Right forelimb (tissue), 1 donor: Measurements from ENCODE around the gene DYSF.

Experiments used
- DNase-seq: peaks from one replicate; pipeline ENCODE4 v3.0.0-alpha.2; 2018

DYSF gene

GRCh38 chr2:71457123-71457915 is 4.0 kb downstream of the DYSF start:
- no peak for DNase-seq

- no peak for DNase-seq
Observed at GRCh38 chr2:71457923-71458322, 4.6 kb downstream of the DYSF start.

GRCh38 chr2:71458413-71459083 is 5.2 kb downstream of the DYSF start:
- DNase-seq = no peak

- DNase-seq = no peak
Observed at GRCh38 chr2:71459084-71459431, 5.7 kb downstream of the DYSF start.

- DNase-seq = no peak
Observed at GRCh38 chr2:71460056-71460455, 6.7 kb downstream of the DYSF start.

GRCh38 chr2:71460595-71461303 is 7.4 kb downstream of the DYSF start:
- DNase-seq = no peak

- DNase-seq = no peak
Observed at GRCh38 chr2:71461304-71461671, 7.9 kb downstream of the DYSF start.

- DNase-seq = no peak
Observed at GRCh38 chr2:71462056-71462605, 8.8 kb downstream of the DYSF start.

- no peak for DNase-seq
Observed at GRCh38 chr2:71462641-71463341, 9.4 kb downstream of the DYSF start.

GRCh38 chr2:71463342-71463654 is 9.9 kb downstream of the DYSF start:
- peak; percentile 41 for DNase-seq

- DNase-seq = peak; percentile 23
Observed at GRCh38 chr2:71464389-71464788, 11.0 kb downstream of the DYSF start.

GRCh38 chr2:71465356-71465755 is 12.0 kb downstream of the DYSF start:
- DNase-seq = peak; percentile 42

GRCh38 chr2:71465961-71466300 is 12.6 kb downstream of the DYSF start:
- DNase-seq = peak; percentile 40

GRCh38 chr2:71466301-71467179 is 13.2 kb downstream of the DYSF start:
- peak; percentile 70 for DNase-seq

- no peak for DNase-seq
Observed at GRCh38 chr2:71467180-71467815, 13.9 kb downstream of the DYSF start.

GRCh38 chr2:71468279-71469015 is 15.1 kb downstream of the DYSF start:
- no peak for DNase-seq

GRCh38 chr2:71469403-71470398 is 16.3 kb downstream of the DYSF start:
- no peak for DNase-seq

GRCh38 chr2:71471276-71471675 is 17.9 kb downstream of the DYSF start:
- DNase-seq = no peak

GRCh38 chr2:71472019-71472418 is 18.7 kb downstream of the DYSF start:
- no peak for DNase-seq
